Erythroblast (primary cell): ENCODE data around the gene SPACDR.

Experiments used
- DNase-seq, 2 experiments: peaks; one replicate each; lab custom pipeline; 2025; lab: John Stamatoyannopoulos, UW
- GATA1 ChIP-seq: IDR thresholded peaks from 2 replicates; pipeline ENCODE4 v1.6.1; 2011; ENCODE audit warnings: low read depth, mild to moderate bottlenecking, control low read depth, low read length, moderate library complexity
- POLR2A ChIP-seq: IDR thresholded peaks from 2 replicates; pipeline ENCODE4 v1.6.1; 2011; ENCODE audit warnings: mild to moderate bottlenecking, low read length

SPACDR gene

GRCh38 chr7:100489824-100490223 lies 25.8 kb upstream of the SPACDR start:
- peak; percentile 86 to 90 for DNase-seq

GRCh38 chr7:100489121-100489520 lies 25.1 kb upstream of the SPACDR start:
- no peak for DNase-seq
- TF ChIP-seq GATA1 (no peak), POLR2A (no peak)

More at GRCh38 chr7:100489824-100490223, 25.8 kb upstream of the SPACDR start:
- TF ChIP-seq GATA1 (no peak), POLR2A (no peak)

- TF ChIP-seq GATA1 (no peak), POLR2A (no peak)
- DNase-seq, result no peak
Observed at GRCh38 chr7:100488333-100489095, 24.5 kb upstream of the SPACDR start.

GRCh38 chr7:100486753-100487446 lies 22.8 kb upstream of the SPACDR start:
- DNase-seq, result no peak
- TF ChIP-seq POLR2A (no peak), GATA1 (no peak)

GRCh38 chr7:100486111-100486636 lies 22.1 kb upstream of the SPACDR start:
- TF ChIP-seq POLR2A, result no peak
- no peak for TF ChIP-seq GATA1
- DNase-seq, result no peak

- TF ChIP-seq GATA1 (no peak), POLR2A (no peak)
- no peak for DNase-seq
Observed at GRCh38 chr7:100485471-100485876, 21.4 kb upstream of the SPACDR start.

- DNase-seq, result no peak
- TF ChIP-seq GATA1, result no peak
- no peak for TF ChIP-seq POLR2A
Observed at GRCh38 chr7:100484673-100485045, 20.6 kb upstream of the SPACDR start.

- DNase-seq, result peak; percentile 78 to 81
Observed at GRCh38 chr7:100483722-100484672, 19.9 kb upstream of the SPACDR start, which contains the start of gene NYAP1. Gene NYAP1 (plus strand): TSS chr7:100483927. CDS start chr7:100485312, 1,385 bp downstream.

GRCh38 chr7:100483090-100483721 lies 19.1 kb upstream of the SPACDR start:
- DNase-seq, result peak; percentile 87 to 93
- no peak for TF ChIP-seq GATA1
- TF ChIP-seq POLR2A, result no peak

More at GRCh38 chr7:100483722-100484672, 19.9 kb upstream of the SPACDR start, which contains the start of gene NYAP1:
- TF ChIP-seq POLR2A (no peak), GATA1 (no peak)

- DNase-seq, result no peak
- no peak for TF ChIP-seq POLR2A
- TF ChIP-seq GATA1, result no peak
Observed at GRCh38 chr7:100482728-100483089, 18.6 kb upstream of the SPACDR start.

- DNase-seq, result no peak
- TF ChIP-seq POLR2A (no peak), GATA1 (no peak)
Observed at GRCh38 chr7:100481466-100481865, 17.4 kb upstream of the SPACDR start.

GRCh38 chr7:100478958-100479660 lies 15.0 kb upstream of the SPACDR start, which contains the start of gene TSC22D4:
Gene TSC22D4 (minus strand): TSS chr7:100479214. CDS start chr7:100478038, 1,176 bp downstream.
- peak; percentile 98 for DNase-seq
- TF ChIP-seq GATA1 (no peak), POLR2A (peak; percentile 96)

GRCh38 chr7:100477871-100478267 lies 13.8 kb upstream of the SPACDR start:
- TF ChIP-seq GATA1 (no peak), POLR2A (no peak)
- DNase-seq, result no peak
